HepG2 (cell line): ENCODE results near the gene P2RY2. TPM values are rescaled to one million over a fixed set of nuclear protein-coding genes. Genes with fewer than 3 reads are reported as not detected.

Source experiments
- CHCHD3 ChIP-seq: sonication (generic); formaldehyde crosslinking; IDR thresholded peaks from 2 replicates; pipeline ENCODE4 v1.8.0; 2022; ENCODE audit warnings: mild to moderate bottlenecking, missing genetic modification reagents, moderate library complexity
- EHMT2 ChIP-seq: fragments of 200-600 bp; sonication (generic); IDR thresholded peaks from 2 replicates; pipeline ENCODE4 v1.7.0; 2017; ENCODE audit warnings: antibody characterized with exemption, low read depth, low read length, borderline replicate concordance
- ESRRA ChIP-seq: sonication (generic); formaldehyde crosslinking; IDR thresholded peaks from 2 replicates; pipeline ENCODE4 v1.5.1; 2020; ENCODE audit warnings: mild to moderate bottlenecking, low read depth, missing genetic modification reagents
- HDAC1 ChIP-seq: sonication (generic); formaldehyde crosslinking; IDR thresholded peaks from 2 replicates; pipeline ENCODE4 v1.5.1; 2020; ENCODE audit warnings: mild to moderate bottlenecking, missing genetic modification reagents
- JUNB ChIP-seq: sonication (generic); formaldehyde crosslinking; IDR thresholded peaks from 2 replicates; pipeline ENCODE4 v1.8.0; 2022; ENCODE audit warnings: missing genetic modification reagents, mild to moderate bottlenecking, borderline replicate concordance
- KDM1A ChIP-seq: IDR thresholded peaks from 2 replicates; pipeline ENCODE4 v1.6.1; 2016; ENCODE audit warnings: missing compliant biosample characterization
- MLXIP ChIP-seq: sonication (generic); formaldehyde crosslinking; IDR thresholded peaks from 2 replicates; pipeline ENCODE4 v1.9.0; 2021; ENCODE audit warnings: missing genetic modification reagents, borderline replicate concordance
- NCOA5 ChIP-seq: sonication (generic); formaldehyde crosslinking; IDR thresholded peaks from 2 replicates; pipeline ENCODE4 v1.4.0; 2020; ENCODE audit warnings: missing genetic modification reagents
- PCBP1 ChIP-seq: fragments of 200-400 bp; formaldehyde crosslinking; IDR thresholded peaks from 2 replicates; pipeline ENCODE4 v1.6.1; 2017; ENCODE audit warnings: mild to moderate bottlenecking, low read depth, low read length, borderline replicate concordance
- PHF21A ChIP-seq: sonication (generic); formaldehyde crosslinking; IDR thresholded peaks from 2 replicates; pipeline ENCODE4 v1.5.0; 2020; ENCODE audit warnings: mild to moderate bottlenecking, missing genetic modification reagents
- RBAK ChIP-seq: sonication (generic); formaldehyde crosslinking; IDR thresholded peaks from 2 replicates; pipeline ENCODE4 v1.5.1; 2020; ENCODE audit warnings: mild to moderate bottlenecking, missing genetic modification reagents
- SPEN ChIP-seq: sonication (generic); formaldehyde crosslinking; IDR thresholded peaks from 2 replicates; pipeline ENCODE4 v1.5.1; 2020; ENCODE audit warnings: low read depth, mild to moderate bottlenecking, missing genetic modification reagents
- SYNCRIP ChIP-seq: fragments of 200-400 bp; formaldehyde crosslinking; IDR thresholded peaks from 2 replicates; pipeline ENCODE4 v1.6.1; 2018; ENCODE audit warnings: mild to moderate bottlenecking, low read depth, low read length; ENCODE audit not compliant: insufficient read depth
- ZBTB26 ChIP-seq: IDR thresholded peaks from 2 replicates; pipeline ENCODE4 v1.6.1; 2016; ENCODE audit warnings: missing compliant biosample characterization, missing genetic modification reagents, borderline replicate concordance
- ZKSCAN5 ChIP-seq: sonication (generic); formaldehyde crosslinking; IDR thresholded peaks from 2 replicates; pipeline ENCODE4 v1.5.1; 2020; ENCODE audit warnings: mild to moderate bottlenecking, missing genetic modification reagents
- ZNF124 ChIP-seq: sonication (generic); formaldehyde crosslinking; IDR thresholded peaks from 2 replicates; pipeline ENCODE4 v1.4.0; 2020; ENCODE audit warnings: missing genetic modification reagents
- ZNF337 ChIP-seq: sonication (generic); formaldehyde crosslinking; IDR thresholded peaks from 2 replicates; pipeline ENCODE4 v1.5.1; 2020; ENCODE audit warnings: missing genetic modification reagents, low read depth, mild to moderate bottlenecking, borderline replicate concordance
- ZNF546 ChIP-seq: sonication (generic); formaldehyde crosslinking; conservative IDR thresholded peaks from 2 replicates; pipeline ENCODE4 v1.8.1; 2023; ENCODE audit warnings: mild to moderate bottlenecking, missing genetic modification reagents
- ZNF564 ChIP-seq: sonication (generic); formaldehyde crosslinking; IDR thresholded peaks from 2 replicates; pipeline ENCODE4 v1.8.1; 2023; ENCODE audit warnings: mild to moderate bottlenecking, missing genetic modification reagents
- ZNF572 ChIP-seq: sonication (generic); formaldehyde crosslinking; IDR thresholded peaks from 2 replicates; pipeline ENCODE4 v1.5.1; 2020; ENCODE audit warnings: mild to moderate bottlenecking, missing genetic modification reagents
- ZNF674 ChIP-seq: sonication (generic); formaldehyde crosslinking; IDR thresholded peaks from 2 replicates; pipeline ENCODE4 v1.5.0; 2020; ENCODE audit warnings: low read depth, mild to moderate bottlenecking, missing genetic modification reagents
- ZNF724P ChIP-seq: sonication (generic); formaldehyde crosslinking; IDR thresholded peaks from 2 replicates; pipeline ENCODE4 v1.8.0; 2022; ENCODE audit warnings: missing genetic modification reagents, borderline replicate concordance
- ZNF782 ChIP-seq: sonication (generic); formaldehyde crosslinking; IDR thresholded peaks from 2 replicates; pipeline ENCODE4 v1.4.0; 2020; ENCODE audit warnings: missing genetic modification reagents, mild to moderate bottlenecking, borderline replicate concordance
- polyA plus RNA-seq, 8 experiments: library from polyadenylated mRNA; depleted of rRNA in 3 of 8; stranded (reverse) in 7 of 8; unstranded in 1 of 8; fragments of >200 nt; fragmentation: Illumina TruSeq in 4 of 8; extraction: Trizol in 4 of 8; gene quantifications; 2 replicates each; pipeline versions ENCODE4 v1.2.1 to v1.2.3, GENCODE V29; 2011 to 2016; ENCODE audit warnings: low read depth in 4 of 8, missing spikeins in 1 of 8, mixed read lengths in 1 of 8; ENCODE audit not compliant: insufficient read depth in 1 of 8
- total RNA-seq, 5 experiments: library from RNA; depleted of rRNA; stranded (reverse); fragments of >200 nt; fragmentation: Illumina TruSeq; extraction: Trizol; gene quantifications; 2 replicates each; pipeline ENCODE4 v1.2.3, GENCODE V29; 2016; ENCODE audit warnings: low read depth in 1 of 5
- TF ChIP-seq, protein P1 (sequence below): IDR thresholded peaks from 2 replicates; pipeline ENCODE4 v1.6.1; 2016; ENCODE audit warnings: low read depth, borderline replicate concordance

Gene P2RY2
- total and polyA plus RNA-seq, 2 of the 13 experiments (the other 11 are each of a cell fraction or from before 2014, with no cell fraction given) = 0.95 to 3.1 TPM

DNA sequence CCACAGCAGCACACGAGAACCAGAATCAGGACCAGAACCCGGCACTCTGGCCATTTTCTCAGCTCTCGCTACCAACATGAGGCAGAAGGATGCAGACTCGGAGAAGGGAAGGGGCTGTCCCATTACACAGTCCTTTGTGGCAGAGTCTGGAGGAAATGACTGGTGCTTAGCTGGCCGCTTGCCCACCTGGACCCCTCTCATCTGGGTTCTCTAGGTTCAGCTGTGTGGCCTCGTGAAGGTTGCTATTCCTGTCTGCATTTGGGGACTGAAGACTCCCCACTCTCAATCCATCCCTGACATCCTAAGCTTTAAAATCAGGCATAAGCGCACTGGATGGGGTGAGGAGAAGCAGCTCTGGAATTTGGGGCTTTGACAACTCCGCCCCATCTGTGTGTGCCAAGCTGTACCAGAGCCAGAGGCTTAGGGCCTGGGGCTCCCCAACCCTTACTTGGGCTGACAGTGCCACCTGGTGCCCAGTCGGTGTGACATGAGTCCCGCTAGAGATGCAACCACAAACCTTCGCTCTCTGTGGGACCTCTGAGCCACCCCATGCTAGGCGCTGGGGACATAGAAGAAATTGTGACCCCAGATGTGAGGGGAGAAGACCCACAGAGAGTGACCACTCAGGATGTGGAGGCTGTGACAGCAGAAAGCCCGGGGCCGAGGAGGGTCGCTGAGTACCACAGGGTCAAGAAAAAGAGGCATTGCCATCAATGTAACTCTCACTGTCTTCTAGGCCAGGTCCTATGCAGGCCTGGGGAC lies 40.1 kb upstream of the P2RY2 start (continued):
- TF ChIP-seq MLXIP (no peak), ZNF674 (CRISPR knock-in tag) (no peak), ZNF724P (CRISPR knock-in tag) (no peak), SYNCRIP (no peak), EHMT2 (no peak), ZNF564 (CRISPR knock-in tag) (no peak), ZNF782 (CRISPR knock-in tag) (no peak), CHCHD3 (0 out of 2 replicates have a peak, but pooled peaks have one; percentile 23), JUNB (no peak), ZNF337 (CRISPR knock-in tag) (no peak), NCOA5 (CRISPR knock-in tag) (no peak), HDAC1 (CRISPR knock-in tag) (no peak), ESRRA (CRISPR knock-in tag) (no peak), ZBTB26 (CRISPR knock-in tag) (no peak), ZKSCAN5 (no peak), PHF21A (CRISPR knock-in tag) (peak; percentile 32; the same call in 1 of the 2 replicates), ZNF124 (CRISPR knock-in tag) (0 out of 2 replicates have a peak, but pooled peaks have one; percentile 38), SPEN (CRISPR knock-in tag) (0 out of 2 replicates have a peak, but pooled peaks have one; percentile 38), KDM1A (no peak), ZNF546 (CRISPR knock-in tag) (no peak), RBAK (no peak), ZNF572 (0 out of 2 replicates have a peak, but pooled peaks have one; percentile 73), PCBP1 (no peak)
- TF ChIP-seq, protein P1, sequence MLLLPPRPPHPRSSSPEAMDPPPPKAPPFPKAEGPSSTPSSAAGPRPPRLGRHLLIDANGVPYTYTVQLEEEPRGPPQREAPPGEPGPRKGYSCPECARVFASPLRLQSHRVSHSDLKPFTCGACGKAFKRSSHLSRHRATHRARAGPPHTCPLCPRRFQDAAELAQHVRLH (CRISPR knock-in tag) = 0 out of 2 replicates have a peak, but pooled peaks have one; percentile 13
